Measurements from ENCODE around the gene PDIA6.

Gene PDIA6

GRCh38 chr2:10764096-10764785 is 48.3 kb downstream of the PDIA6 start:
- DNase-seq (ENCODE audit: low read depth in 2 of 2): no peak

GRCh38 chr2:10763461-10763800 is 49.2 kb downstream of the PDIA6 start:
- no peak for DNase-seq (ENCODE audit: low read depth in 2 of 2)

DNA sequence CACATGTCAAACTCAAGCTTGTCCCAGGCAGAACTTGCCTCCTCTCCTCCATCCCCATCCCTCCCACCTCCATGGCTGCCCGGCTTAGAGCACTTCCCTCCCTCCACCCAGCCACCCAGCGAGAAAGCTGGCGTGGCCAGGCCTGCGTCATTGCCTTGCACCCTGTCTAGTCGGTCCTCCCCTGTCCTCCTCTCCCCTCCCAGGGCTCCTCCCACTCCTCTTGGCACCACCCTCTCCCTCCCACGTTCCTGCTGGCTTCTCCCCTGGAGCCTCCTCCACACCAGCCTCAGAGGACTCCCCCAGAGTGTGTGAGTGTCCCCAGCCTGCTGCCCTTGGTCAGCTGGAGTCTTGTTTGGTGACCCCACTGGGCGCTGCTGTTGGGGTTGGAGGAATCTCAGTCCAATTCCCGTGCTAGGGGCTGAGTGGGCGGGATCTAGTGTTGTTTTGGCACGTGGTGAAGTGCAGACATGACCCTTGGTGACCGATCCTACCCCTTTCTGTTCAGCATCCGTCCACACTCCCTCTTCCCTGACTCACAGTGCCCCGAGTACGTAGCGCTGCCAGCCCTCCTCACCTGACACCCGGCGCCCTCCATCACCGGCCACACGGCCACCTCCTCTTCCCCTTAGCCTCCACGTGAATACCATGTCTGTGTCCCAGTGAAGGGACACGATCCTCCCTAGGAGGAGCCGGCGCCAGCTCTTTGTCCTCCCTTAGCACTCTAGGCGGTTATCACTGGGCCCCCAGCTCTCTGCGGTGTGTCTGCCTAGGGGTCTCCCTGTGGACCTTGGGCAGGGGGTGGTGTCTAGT is 49.7 kb downstream of the PDIA6 start:
- no peak for DNase-seq (ENCODE audit: low read depth in 2 of 2)

DNA sequence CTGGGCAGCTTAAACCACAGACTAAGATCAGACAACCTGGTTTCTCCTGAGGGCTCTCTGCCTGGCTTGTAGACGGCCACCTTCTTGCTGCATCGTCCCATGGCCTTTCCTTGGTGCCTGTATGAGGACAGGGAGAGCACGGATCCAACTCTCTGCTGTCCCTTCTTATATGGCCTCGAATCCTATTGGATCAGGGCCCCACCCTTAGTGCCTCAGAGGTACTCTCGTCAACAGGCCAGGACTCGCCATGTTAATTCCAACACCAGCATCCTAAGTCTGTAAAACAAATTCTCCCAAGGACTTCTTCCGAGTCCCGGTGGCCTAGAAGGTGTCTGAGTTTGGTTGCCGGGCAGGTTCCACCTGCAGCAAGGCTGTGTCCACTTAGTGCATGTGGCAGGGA is 51.0 kb downstream of the PDIA6 start:
- no peak for DNase-seq (ENCODE audit: low read depth in 2 of 2)

GRCh38 chr2:10760794-10761504 is 51.6 kb downstream of the PDIA6 start:
- DNase-seq (ENCODE audit: low read depth in 2 of 2): no peak

GRCh38 chr2:10759151-10759714 is 53.4 kb downstream of the PDIA6 start:
- no peak for DNase-seq (ENCODE audit: low read depth in 2 of 2)

- DNase-seq (ENCODE audit: low read depth in 2 of 2): no peak
These were observed 54.7 kb downstream of the PDIA6 start for GRCh38 chr2:10757814-10758286.

DNA sequence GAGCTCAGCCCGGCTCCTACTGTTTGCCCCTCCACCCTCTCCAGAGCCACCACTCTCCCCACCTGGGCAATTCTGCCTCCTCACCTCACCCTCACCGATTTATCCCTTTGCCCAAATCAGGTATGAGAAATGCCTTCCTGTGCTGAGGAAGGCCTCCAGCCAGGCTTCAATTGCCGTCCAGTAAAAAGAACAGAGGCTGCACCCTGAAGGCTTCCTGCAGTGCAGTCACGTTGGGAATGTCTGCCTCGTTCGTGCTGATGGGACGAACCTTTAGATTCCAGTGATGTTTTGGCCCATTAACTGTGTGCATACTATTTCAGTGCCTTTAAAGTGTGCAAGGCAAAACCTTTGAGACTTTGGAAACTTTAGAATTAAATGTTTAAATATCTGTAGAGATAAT is 57.0 kb downstream of the PDIA6 start:
- no peak for DNase-seq (ENCODE audit: low read depth in 2 of 2)

GRCh38 chr2:10753876-10754275 is 58.7 kb downstream of the PDIA6 start:
- DNase-seq (ENCODE audit: low read depth in 2 of 2): no peak

GRCh38 chr2:10753156-10753555 is 59.4 kb downstream of the PDIA6 start:
- DNase-seq (ENCODE audit: low read depth in 2 of 2): no peak

- no peak for DNase-seq (ENCODE audit: low read depth in 2 of 2)
These were observed 60.3 kb downstream of the PDIA6 start for GRCh38 chr2:10752236-10752635.

- no peak for DNase-seq (ENCODE audit: low read depth in 2 of 2)
These were observed 62.0 kb downstream of the PDIA6 start for GRCh38 chr2:10750610-10751009.

- DNase-seq (ENCODE audit: low read depth in 2 of 2): no peak
These were observed 69.9 kb downstream of the PDIA6 start for GRCh38 chr2:10742666-10743065.

GRCh38 chr2:10741139-10741538 is 71.4 kb downstream of the PDIA6 start:
- DNase-seq (ENCODE audit: low read depth in 2 of 2): no peak

DNA sequence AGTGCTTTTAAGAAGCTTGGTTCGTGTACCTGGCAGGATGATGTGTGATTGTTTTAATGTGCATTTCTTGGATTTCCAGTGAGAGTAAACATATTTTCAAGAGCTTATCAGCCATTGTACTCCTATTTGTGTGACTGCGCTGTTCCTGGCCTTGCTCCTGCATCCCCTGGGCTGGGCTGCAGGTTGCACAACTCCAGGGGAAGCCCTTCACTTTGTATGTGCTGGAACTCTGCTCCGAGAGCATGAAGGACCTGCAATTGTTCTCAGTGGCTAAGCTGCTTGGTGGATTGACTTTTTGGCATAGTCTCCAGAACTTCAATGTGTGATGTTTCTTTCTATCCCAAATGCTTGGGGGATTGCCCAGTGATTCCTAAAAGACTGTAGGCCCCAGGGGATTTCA is 72.4 kb downstream of the PDIA6 start:
- no peak for DNase-seq (ENCODE audit: low read depth in 2 of 2)

DNA sequence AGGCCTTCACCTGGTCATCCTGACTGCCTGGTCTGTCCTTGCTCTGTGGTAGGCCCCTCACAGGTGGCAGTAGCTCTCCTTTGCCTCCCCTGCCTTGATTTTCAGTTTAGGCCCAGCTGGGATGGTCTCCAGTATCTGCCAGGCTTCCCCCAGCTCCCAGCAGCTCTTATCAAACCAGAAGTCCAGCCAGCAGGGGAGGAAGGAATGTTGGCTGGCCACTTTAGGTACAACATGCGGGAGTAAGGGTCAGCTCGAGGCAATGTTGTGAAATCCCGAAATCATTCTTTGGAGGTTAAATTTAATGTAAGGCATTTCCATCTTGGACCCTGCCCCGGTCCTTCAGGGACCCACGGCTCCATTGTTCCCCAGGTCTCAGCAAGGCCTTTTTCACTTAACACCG is 74.4 kb downstream of the PDIA6 start:
- no peak for DNase-seq (ENCODE audit: low read depth in 2 of 2)

- no peak for DNase-seq (ENCODE audit: low read depth in 2 of 2)
These were observed 78.6 kb downstream of the PDIA6 start for GRCh38 chr2:10733980-10734379.

DNA sequence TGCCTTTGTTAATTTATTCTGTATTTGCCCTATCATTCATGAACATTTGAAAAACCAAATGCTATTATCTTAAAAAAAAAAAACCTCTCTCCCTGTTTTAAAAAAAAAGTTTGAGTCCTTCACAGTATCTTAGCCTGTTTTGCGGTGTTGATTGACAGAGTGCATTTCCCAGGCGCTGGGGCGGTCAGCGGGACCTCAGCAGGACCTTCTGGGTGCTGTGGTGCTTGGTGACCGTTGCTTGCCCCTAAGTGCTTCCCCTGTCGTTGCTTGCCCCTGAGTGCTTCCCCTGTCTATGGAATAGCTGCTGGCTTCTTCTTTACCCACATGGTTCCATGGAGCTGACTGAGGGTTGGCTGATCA is 79.0 kb downstream of the PDIA6 start:
- DNase-seq (ENCODE audit: low read depth in 2 of 2): no peak
